K562 (cell line): ENCODE data around the gene ACER3. TPM values are rescaled to one million over a fixed set of nuclear protein-coding genes. Genes with fewer than 3 reads are reported as not detected.
A peak's percentile ranks its signal among the peaks of the same experiment; 100 is the strongest.

Experiments used
- DPF2 ChIP-seq: fragments of 450-650 bp; IDR thresholded peaks from 2 replicates; pipeline ENCODE4 v1.6.1; 2016
- GTF2E2 ChIP-seq: fragments of 200-800 bp; sonication (Bioruptor generic); IDR thresholded peaks from 2 replicates; pipeline ENCODE4 v1.6.1; 2016; ENCODE audit warnings: missing genetic modification characterization, missing compliant biosample characterization
- HDGF ChIP-seq: fragments of 450-650 bp; IDR thresholded peaks from 2 replicates; pipeline ENCODE4 v1.6.1; 2016
- HSF4 ChIP-seq: fragments of 250-450 bp; sonication (Bioruptor Pico); IDR thresholded peaks from 2 replicates; pipeline ENCODE4 v2.1.2; 2022; ENCODE audit warnings: mild to moderate bottlenecking, moderate library complexity, borderline replicate concordance
- NCOA4 ChIP-seq: fragments of 450-650 bp; IDR thresholded peaks from 2 replicates; pipeline ENCODE4 v1.6.1; 2018; ENCODE audit warnings: mild to moderate bottlenecking; ENCODE audit not compliant: partially characterized antibody
- POLR2G ChIP-seq: fragments of 200-400 bp; formaldehyde crosslinking; IDR thresholded peaks from 2 replicates; pipeline ENCODE4 v1.6.1; 2017; ENCODE audit warnings: low read depth, mild to moderate bottlenecking, antibody characterized with exemption, low read length, moderate library complexity
- ZNF436 ChIP-seq: fragments of 250-450, 450-650 bp; sonication (Bioruptor Pico); formaldehyde crosslinking; IDR thresholded peaks from 2 replicates; pipeline ENCODE4 v1.7.0; 2020; ENCODE audit warnings: mild to moderate bottlenecking
- ZNF75A ChIP-seq: fragments of 450-650 bp; formaldehyde crosslinking; IDR thresholded peaks from 2 replicates; pipeline ENCODE4 v1.4.0; 2020; ENCODE audit warnings: mild to moderate bottlenecking
- polyA plus RNA-seq, 8 experiments: library from polyadenylated mRNA; depleted of rRNA in 4 of 8; stranded (reverse) in 5 of 8; unstranded in 3 of 8; fragments of >200 nt; fragmentation: Nextera tagmentation in 2 of 8; fragmentation: Illumina TruSeq in 1 of 8; extraction: Ambion mirVana in 2 of 8; extraction: Trizol in 1 of 8; gene quantifications; 2 replicates each; pipeline versions ENCODE4 v1.2.1 to v1.2.3, GENCODE V29; 2011 to 2014; ENCODE audit warnings: inconsistent platforms in 1 of 8, missing spikeins in 1 of 8
- total RNA-seq, 7 experiments: library from RNA; depleted of rRNA in 6 of 7; stranded (reverse); fragments of >200 nt in 6 of 7; fragmentation: Illumina TruSeq in 2 of 7; extraction: Trizol in 2 of 7; gene quantifications; 2 replicates each; pipeline versions ENCODE4 v1.2.1 to v1.2.3, GENCODE V29; 2011 to 2021; ENCODE audit warnings: low replicate concordance in 1 of 7
- TF ChIP-seq, protein P1 (sequence below), 2 experiments: fragments of 450-650 bp; IDR thresholded peaks; 2 replicates each; pipeline ENCODE4 v1.6.1; 2016; ENCODE audit warnings: mild to moderate bottlenecking in 2 of 2, borderline replicate concordance in 1 of 2, low read depth in 1 of 2, moderate library complexity in 1 of 2
- TF ChIP-seq, protein P2 (sequence below): fragments of 450-650 bp; IDR thresholded peaks from 2 replicates; pipeline ENCODE4 v1.7.0; 2016; ENCODE audit warnings: borderline replicate concordance
- TF ChIP-seq, protein P3 (sequence below): IDR thresholded peaks from 2 replicates; pipeline ENCODE4 v1.6.1; 2011; ENCODE audit warnings: borderline replicate concordance, low read depth, mild to moderate bottlenecking, moderate library complexity, low read length; ENCODE audit not compliant: insufficient read depth, poor library complexity, severe bottlenecking
- TF ChIP-seq, protein P4 (sequence below): fragments of 250-450 bp; sonication (Bioruptor Pico); IDR thresholded peaks from 2 replicates; pipeline ENCODE4 v1.4.0; 2020; ENCODE audit warnings: mild to moderate bottlenecking, moderate library complexity

The ACER3 gene
- total and polyA plus RNA-seq, 9 of the 15 experiments (the other 6 are each of a cell fraction or from before 2014, with no cell fraction given), result 2.0 to 23.8 (median 9.5) TPM

DNA sequence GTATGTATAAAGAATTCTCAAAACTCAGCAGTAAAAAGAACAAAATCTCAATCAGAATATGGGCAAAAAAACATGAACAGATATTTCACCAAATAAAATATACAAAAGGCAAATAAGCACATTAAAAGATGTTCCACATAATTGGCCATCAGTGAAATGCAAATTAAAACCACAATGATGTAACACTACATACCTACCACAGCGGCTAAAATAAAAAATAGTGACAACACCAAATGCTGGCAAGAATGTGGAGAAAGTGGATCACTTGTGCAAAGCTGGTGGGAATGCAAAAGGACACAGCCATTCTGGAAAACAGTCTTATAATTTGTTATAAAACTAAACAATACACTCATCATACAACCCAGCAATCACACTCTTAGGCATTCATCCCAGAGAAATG lies 38.3 kb upstream of the ACER3 start (continued):
- TF ChIP-seq, protein P1, sequence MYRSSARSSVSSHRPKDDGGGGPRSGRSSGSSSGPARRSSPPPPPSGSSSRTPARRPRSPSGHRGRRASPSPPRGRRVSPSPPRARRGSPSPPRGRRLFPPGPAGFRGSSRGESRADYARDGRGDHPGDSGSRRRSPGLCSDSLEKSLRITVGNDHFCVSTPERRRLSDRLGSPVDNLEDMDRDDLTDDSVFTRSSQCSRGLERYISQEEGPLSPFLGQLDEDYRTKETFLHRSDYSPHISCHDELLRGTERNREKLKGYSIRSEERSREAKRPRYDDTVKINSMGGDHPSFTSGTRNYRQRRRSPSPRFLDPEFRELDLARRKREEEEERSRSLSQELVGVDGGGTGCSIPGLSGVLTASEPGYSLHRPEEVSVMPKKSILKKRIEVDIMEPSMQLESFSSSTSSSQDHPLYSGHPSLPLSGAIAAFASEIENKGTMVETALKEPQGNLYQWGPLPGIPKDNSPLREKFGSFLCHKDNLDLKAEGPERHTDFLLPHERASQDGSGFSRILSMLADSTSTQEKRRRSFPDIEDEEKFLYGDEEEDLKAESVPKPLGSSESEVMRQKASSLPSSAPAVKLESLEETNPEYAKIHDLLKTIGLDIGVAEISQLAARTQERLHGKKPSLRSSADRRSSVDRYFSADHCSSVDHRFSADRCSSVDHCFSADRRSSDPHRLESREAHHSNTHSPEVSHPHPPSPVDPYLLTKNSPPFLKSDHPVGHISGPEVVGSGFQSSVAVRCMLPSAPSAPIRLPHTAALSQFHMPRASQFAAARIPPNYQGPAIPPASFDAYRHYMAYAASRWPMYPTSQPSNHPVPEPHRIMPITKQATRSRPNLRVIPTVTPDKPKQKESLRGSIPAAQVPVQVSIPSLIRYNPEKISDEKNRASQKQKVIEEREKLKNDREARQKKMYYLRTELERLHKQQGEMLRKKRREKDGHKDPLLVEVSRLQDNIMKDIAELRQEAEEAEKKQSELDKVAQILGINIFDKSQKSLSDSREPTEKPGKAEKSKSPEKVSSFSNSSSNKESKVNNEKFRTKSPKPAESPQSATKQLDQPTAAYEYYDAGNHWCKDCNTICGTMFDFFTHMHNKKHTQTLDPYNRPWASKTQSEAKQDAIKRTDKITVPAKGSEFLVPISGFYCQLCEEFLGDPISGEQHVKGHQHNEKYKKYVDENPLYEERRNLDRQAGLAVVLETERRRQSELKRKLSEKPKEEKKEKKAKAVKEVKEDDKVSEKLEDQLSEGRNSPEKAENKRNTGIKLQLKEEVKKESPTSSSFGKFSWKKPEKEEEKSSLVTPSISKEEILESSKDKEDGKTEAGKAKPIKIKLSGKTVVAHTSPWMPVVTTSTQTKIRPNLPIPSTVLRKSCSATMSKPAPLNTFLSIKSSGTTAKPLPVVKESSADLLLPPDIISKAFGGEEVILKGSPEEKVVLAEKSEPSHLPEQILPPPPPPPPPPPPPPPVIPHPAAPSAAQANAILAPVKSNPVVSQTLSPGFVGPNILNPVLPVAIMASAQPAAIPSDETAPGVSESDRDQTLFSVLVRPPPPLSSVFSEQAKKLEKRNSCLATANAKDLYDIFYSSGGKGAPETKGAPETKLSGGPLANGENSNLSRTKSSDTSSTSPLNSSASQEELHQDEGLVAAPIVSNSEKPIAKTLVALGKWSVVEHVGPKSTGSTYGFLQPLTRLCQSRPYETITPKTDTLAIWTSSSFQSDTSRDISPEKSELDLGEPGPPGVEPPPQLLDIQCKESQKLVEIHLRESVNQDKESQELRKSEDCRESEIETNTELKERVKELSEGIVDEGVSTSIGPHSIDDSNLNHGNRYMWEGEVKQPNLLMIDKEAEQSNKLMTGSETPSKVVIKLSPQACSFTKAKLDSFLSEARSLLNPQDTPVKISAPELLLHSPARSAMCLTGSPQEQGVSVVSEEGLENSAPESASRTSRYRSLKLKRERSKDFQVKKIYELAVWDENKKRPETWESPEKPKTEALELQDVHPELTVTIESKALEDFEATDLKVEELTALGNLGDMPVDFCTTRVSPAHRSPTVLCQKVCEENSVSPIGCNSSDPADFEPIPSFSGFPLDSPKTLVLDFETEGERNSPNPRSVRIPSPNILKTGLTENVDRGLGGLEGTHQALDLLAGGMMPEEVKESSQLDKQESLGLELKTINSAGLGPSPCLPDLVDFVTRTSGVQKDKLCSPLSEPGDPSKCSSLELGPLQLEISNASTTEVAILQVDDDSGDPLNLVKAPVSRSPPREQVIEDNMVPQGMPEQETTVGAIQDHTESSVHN (IDR thresholded peaks at IDR 0.05; ENCODE audit: borderline replicate concordance in 1 of 2, low read depth in 1 of 2), result no peak
- TF ChIP-seq NCOA4 (no peak), DPF2 (peak; percentile 25; the same call in 1 of the 2 replicates), POLR2G (no peak), HSF4 (no peak), ZNF75A (CRISPR knock-in tag) (no peak), GTF2E2 (tag) (no peak), ZNF436 (CRISPR knock-in tag) (no peak), HDGF (peak; percentile 66; the same call in 1 of the 2 replicates)
- TF ChIP-seq, protein P2, sequence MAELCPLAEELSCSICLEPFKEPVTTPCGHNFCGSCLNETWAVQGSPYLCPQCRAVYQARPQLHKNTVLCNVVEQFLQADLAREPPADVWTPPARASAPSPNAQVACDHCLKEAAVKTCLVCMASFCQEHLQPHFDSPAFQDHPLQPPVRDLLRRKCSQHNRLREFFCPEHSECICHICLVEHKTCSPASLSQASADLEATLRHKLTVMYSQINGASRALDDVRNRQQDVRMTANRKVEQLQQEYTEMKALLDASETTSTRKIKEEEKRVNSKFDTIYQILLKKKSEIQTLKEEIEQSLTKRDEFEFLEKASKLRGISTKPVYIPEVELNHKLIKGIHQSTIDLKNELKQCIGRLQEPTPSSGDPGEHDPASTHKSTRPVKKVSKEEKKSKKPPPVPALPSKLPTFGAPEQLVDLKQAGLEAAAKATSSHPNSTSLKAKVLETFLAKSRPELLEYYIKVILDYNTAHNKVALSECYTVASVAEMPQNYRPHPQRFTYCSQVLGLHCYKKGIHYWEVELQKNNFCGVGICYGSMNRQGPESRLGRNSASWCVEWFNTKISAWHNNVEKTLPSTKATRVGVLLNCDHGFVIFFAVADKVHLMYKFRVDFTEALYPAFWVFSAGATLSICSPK, result no peak
- TF ChIP-seq, protein P3, sequence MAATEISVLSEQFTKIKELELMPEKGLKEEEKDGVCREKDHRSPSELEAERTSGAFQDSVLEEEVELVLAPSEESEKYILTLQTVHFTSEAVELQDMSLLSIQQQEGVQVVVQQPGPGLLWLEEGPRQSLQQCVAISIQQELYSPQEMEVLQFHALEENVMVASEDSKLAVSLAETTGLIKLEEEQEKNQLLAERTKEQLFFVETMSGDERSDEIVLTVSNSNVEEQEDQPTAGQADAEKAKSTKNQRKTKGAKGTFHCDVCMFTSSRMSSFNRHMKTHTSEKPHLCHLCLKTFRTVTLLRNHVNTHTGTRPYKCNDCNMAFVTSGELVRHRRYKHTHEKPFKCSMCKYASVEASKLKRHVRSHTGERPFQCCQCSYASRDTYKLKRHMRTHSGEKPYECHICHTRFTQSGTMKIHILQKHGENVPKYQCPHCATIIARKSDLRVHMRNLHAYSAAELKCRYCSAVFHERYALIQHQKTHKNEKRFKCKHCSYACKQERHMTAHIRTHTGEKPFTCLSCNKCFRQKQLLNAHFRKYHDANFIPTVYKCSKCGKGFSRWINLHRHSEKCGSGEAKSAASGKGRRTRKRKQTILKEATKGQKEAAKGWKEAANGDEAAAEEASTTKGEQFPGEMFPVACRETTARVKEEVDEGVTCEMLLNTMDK, result no peak
- TF ChIP-seq, protein P4, sequence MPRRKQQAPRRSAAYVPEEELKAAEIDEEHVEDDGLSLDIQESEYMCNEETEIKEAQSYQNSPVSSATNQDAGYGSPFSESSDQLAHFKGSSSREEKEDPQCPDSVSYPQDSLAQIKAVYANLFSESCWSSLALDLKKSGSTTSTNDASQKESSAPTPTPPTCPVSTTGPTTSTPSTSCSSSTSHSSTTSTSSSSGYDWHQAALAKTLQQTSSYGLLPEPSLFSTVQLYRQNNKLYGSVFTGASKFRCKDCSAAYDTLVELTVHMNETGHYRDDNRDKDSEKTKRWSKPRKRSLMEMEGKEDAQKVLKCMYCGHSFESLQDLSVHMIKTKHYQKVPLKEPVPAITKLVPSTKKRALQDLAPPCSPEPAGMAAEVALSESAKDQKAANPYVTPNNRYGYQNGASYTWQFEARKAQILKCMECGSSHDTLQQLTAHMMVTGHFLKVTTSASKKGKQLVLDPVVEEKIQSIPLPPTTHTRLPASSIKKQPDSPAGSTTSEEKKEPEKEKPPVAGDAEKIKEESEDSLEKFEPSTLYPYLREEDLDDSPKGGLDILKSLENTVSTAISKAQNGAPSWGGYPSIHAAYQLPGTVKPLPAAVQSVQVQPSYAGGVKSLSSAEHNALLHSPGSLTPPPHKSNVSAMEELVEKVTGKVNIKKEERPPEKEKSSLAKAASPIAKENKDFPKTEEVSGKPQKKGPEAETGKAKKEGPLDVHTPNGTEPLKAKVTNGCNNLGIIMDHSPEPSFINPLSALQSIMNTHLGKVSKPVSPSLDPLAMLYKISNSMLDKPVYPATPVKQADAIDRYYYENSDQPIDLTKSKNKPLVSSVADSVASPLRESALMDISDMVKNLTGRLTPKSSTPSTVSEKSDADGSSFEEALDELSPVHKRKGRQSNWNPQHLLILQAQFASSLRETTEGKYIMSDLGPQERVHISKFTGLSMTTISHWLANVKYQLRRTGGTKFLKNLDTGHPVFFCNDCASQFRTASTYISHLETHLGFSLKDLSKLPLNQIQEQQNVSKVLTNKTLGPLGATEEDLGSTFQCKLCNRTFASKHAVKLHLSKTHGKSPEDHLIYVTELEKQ (CRISPR knock-in tag), result no peak
